ENCODE data around the gene MAN1C1. TPM values are rescaled to one million over a fixed set of nuclear protein-coding genes. Genes with fewer than 3 reads are reported as not detected.
A peak's percentile ranks its signal among the peaks of the same experiment; 100 is the strongest.

MAN1C1 gene
- total and polyA plus RNA-seq, 4 donors = 4.6 to 14.7 (median 13.1) TPM

GRCh38 chr1:25750923-25751605 lies 134.5 kb downstream of the MAN1C1 start:
- ATAC-seq (ENCODE audit: insufficient read depth, low FRiP score) = no peak
- H3K9ac ChIP-seq (ENCODE audit: insufficient read depth in 1 of 2, low read length in 2 of 2) = no peak overlapping the region
- no peak overlapping the region for H3K27ac ChIP-seq (ENCODE audit: low read depth in 1 of 2, low read length in 1 of 2)
- peaks cover 0 to 3% (median 0%) of the 10 kb centered on the region in 4 donors for H3K36me3 ChIP-seq (ENCODE audit: control insufficient read depth in 4 of 4, insufficient read depth in 4 of 4, low read length in 4 of 4)
- no peak overlapping the region for H3K4me3 ChIP-seq
- no peak for DNase-seq
- no peak for TF ChIP-seq CTCF (IDR thresholded peaks at IDR 0.05; ENCODE audit: control extremely low read depth, extremely low read depth)
- H3K27me3 ChIP-seq (ENCODE audit: control insufficient read depth in 3 of 3, insufficient read depth in 3 of 3, low read length in 2 of 3) = no peaks in the 10 kb centered on the region
- peaks cover 0 to 11% (median 0%) of the 10 kb centered on the region in 5 donors for H3K4me1 ChIP-seq (ENCODE audit: control insufficient read depth in 5 of 5, insufficient read depth in 5 of 5, low read length in 5 of 5)
- WGBS, 2 donors = 85 to 89% methylated on average over 6 of the region's 6 CpGs
- no peaks in the 10 kb centered on the region for H3K9me3 ChIP-seq (ENCODE audit: control insufficient read depth in 4 of 4, insufficient read depth in 3 of 4, low read length in 3 of 4)

GRCh38 chr1:25754470-25755181 lies 138.0 kb downstream of the MAN1C1 start:
- DNase-seq (peak; percentile 44 to 58 (median 45)), ATAC-seq (ENCODE audit: insufficient read depth, low FRiP score) (no peak)
- Histone ChIP-seq H3K9me3 (ENCODE audit: control insufficient read depth in 4 of 4, insufficient read depth in 3 of 4, low read length in 3 of 4) (no peaks in the 10 kb centered on the region), H3K36me3 (ENCODE audit: control insufficient read depth in 4 of 4, insufficient read depth in 4 of 4, low read length in 4 of 4) (peaks cover 0 to 2% (median 1%) of the 10 kb centered on the region in 4 donors), H3K4me3 (no peak overlapping the region), H3K27me3 (ENCODE audit: control insufficient read depth in 3 of 3, insufficient read depth in 3 of 3, low read length in 2 of 3) (no peaks in the 10 kb centered on the region), H3K9ac (ENCODE audit: insufficient read depth in 1 of 2, low read length in 2 of 2) (no peak overlapping the region), H3K27ac (ENCODE audit: low read depth in 1 of 2, low read length in 1 of 2) (no peak overlapping the region), H3K4me1 (ENCODE audit: control insufficient read depth in 5 of 5, insufficient read depth in 5 of 5, low read length in 5 of 5) (peaks cover 0 to 9% (median 0%) of the 10 kb centered on the region in 5 donors)
- 40 to 49% methylated on average over 17 of the region's 17 CpGs for WGBS, 2 donors
- TF ChIP-seq CTCF (IDR thresholded peaks at IDR 0.05; ENCODE audit: control extremely low read depth, extremely low read depth) = no peak

GRCh38 chr1:25755475-25756125 lies 139.0 kb downstream of the MAN1C1 start:
- no peak for TF ChIP-seq CTCF (IDR thresholded peaks at IDR 0.05; ENCODE audit: control extremely low read depth, extremely low read depth)
- Histone ChIP-seq H3K9ac (ENCODE audit: insufficient read depth in 1 of 2, low read length in 2 of 2) (no peak overlapping the region), H3K36me3 (ENCODE audit: control insufficient read depth in 4 of 4, insufficient read depth in 4 of 4, low read length in 4 of 4) (peaks cover 0 to 2% (median 0%) of the 10 kb centered on the region in 4 donors), H3K4me1 (ENCODE audit: control insufficient read depth in 5 of 5, insufficient read depth in 5 of 5, low read length in 5 of 5) (peaks cover 0 to 6% (median 0%) of the 10 kb centered on the region in 5 donors), H3K27me3 (ENCODE audit: control insufficient read depth in 3 of 3, insufficient read depth in 3 of 3, low read length in 2 of 3) (no peaks in the 10 kb centered on the region), H3K9me3 (ENCODE audit: control insufficient read depth in 4 of 4, insufficient read depth in 3 of 4, low read length in 3 of 4) (no peaks in the 10 kb centered on the region), H3K27ac (ENCODE audit: low read depth in 1 of 2, low read length in 1 of 2) (no peak overlapping the region), H3K4me3 (no peak overlapping the region)
- no peak for ATAC-seq (ENCODE audit: insufficient read depth, low FRiP score)
- WGBS, 2 donors = 84 to 86% methylated on average over 7 of the region's 7 CpGs
- DNase-seq = no peak
